ENCODE data around the gene LRRN4CL. TPM values are rescaled to one million over a fixed set of nuclear protein-coding genes. Genes with fewer than 3 reads are reported as not detected.

The LRRN4CL gene
- total and polyA plus RNA-seq, 2 donors: 0.75 to 0.80 TPM

- WGBS: under 1% methylated on average over 59 of the region's 59 CpGs
- Histone ChIP-seq H3K27me3 (ENCODE audit: control insufficient read depth in 2 of 2, insufficient read depth in 1 of 2, low read length in 1 of 2) (no peaks in the 10 kb centered on the region), H3K27ac (ENCODE audit: low read depth in 1 of 2, low read length in 1 of 2) (peak within 1 kb of the TSS; percentile 94), H3K4me1 (ENCODE audit: control insufficient read depth in 2 of 2, insufficient read depth in 2 of 2, low read length in 2 of 2) (peaks cover 14 to 35% of the 10 kb centered on the region in 2 donors), H3K36me3 (ENCODE audit: control insufficient read depth in 2 of 2, insufficient read depth in 2 of 2, low read length in 1 of 2) (peaks cover 14 to 43% of the 10 kb centered on the region in 2 donors), H3K9me3 (ENCODE audit: control insufficient read depth in 2 of 2, insufficient read depth in 1 of 2, low read length in 1 of 2) (peaks cover 0 to 6% of the 10 kb centered on the region in 2 donors), H3K4me3 (ENCODE audit: low read length in 2 of 2) (peak within 1 kb of the TSS; percentile 77 to 97)
- peak in 8 of 9 donors; percentile 43 to 89 (median 70) for DNase-seq (ENCODE audit: low read depth in 6 of 9, low spot score in 9 of 9)
Measured at GRCh38 chr11:62671608-62672389, 17.5 kb downstream of the LRRN4CL start, which contains the start of the genes LBHD1 and UQCC3. Gene LBHD1 (minus strand): TSS chr11:62672267. CDS start chr11:62670031, 2,236 bp downstream. Gene UQCC3 (plus strand): TSS chr11:62671673. CDS start chr11:62671746, 73 bp downstream.

- H3K4me3 ChIP-seq (ENCODE audit: low read length in 2 of 2): peak overlapping the region; percentile 77 to 97
- no peaks in the 10 kb centered on the region for H3K27me3 ChIP-seq (ENCODE audit: control insufficient read depth in 2 of 2, insufficient read depth in 1 of 2, low read length in 1 of 2)
- peak overlapping the region; percentile 94 for H3K27ac ChIP-seq (ENCODE audit: low read depth in 1 of 2, low read length in 1 of 2)
- peaks cover 0 to 11% of the 10 kb centered on the region in 2 donors for H3K9me3 ChIP-seq (ENCODE audit: control insufficient read depth in 2 of 2, insufficient read depth in 1 of 2, low read length in 1 of 2)
- peak in 3 of 9 donors; percentile 30 to 77 (median 38) for DNase-seq (ENCODE audit: low read depth in 6 of 9, low spot score in 9 of 9)
- WGBS: under 1% methylated on average over 17 of the region's 17 CpGs
- H3K36me3 ChIP-seq (ENCODE audit: control insufficient read depth in 2 of 2, insufficient read depth in 2 of 2, low read length in 1 of 2): peaks cover 14 to 43% of the 10 kb centered on the region in 2 donors
- peaks cover 20 to 41% of the 10 kb centered on the region in 2 donors for H3K4me1 ChIP-seq (ENCODE audit: control insufficient read depth in 2 of 2, insufficient read depth in 2 of 2, low read length in 2 of 2)
Measured at GRCh38 chr11:62671236-62671607, 18.1 kb downstream of the LRRN4CL start.

GRCh38 chr11:62669420-62670161 lies 19.7 kb downstream of the LRRN4CL start:
- WGBS: 96% methylated on average over 4 of the region's 4 CpGs

GRCh38 chr11:62667460-62667859 lies 21.9 kb downstream of the LRRN4CL start:
- peaks cover 24 to 43% of the 10 kb centered on the region in 2 donors for H3K4me1 ChIP-seq (ENCODE audit: control insufficient read depth in 2 of 2, insufficient read depth in 2 of 2, low read length in 2 of 2)
- peaks cover 0 to 15% of the 10 kb centered on the region in 2 donors for H3K9me3 ChIP-seq (ENCODE audit: control insufficient read depth in 2 of 2, insufficient read depth in 1 of 2, low read length in 1 of 2)
- DNase-seq (ENCODE audit: low read depth in 6 of 9, low spot score in 9 of 9): no peak
- peak overlapping the region in 1 of 2 donors; percentile 43 for H3K27ac ChIP-seq (ENCODE audit: low read depth in 1 of 2, low read length in 1 of 2)
- no peaks in the 10 kb centered on the region for H3K27me3 ChIP-seq (ENCODE audit: control insufficient read depth in 2 of 2, insufficient read depth in 1 of 2, low read length in 1 of 2)
- 96% methylated on average over 2 of the region's 2 CpGs for WGBS
- H3K4me3 ChIP-seq (ENCODE audit: low read length in 2 of 2): no peak overlapping the region
- H3K36me3 ChIP-seq (ENCODE audit: control insufficient read depth in 2 of 2, insufficient read depth in 2 of 2, low read length in 1 of 2): peaks cover 22 to 26% of the 10 kb centered on the region in 2 donors

More at GRCh38 chr11:62669420-62670161, 19.7 kb downstream of the LRRN4CL start:
- Histone ChIP-seq H3K27ac (ENCODE audit: low read depth in 1 of 2, low read length in 1 of 2) (no peak overlapping the region), H3K27me3 (ENCODE audit: control insufficient read depth in 2 of 2, insufficient read depth in 1 of 2, low read length in 1 of 2) (no peaks in the 10 kb centered on the region), H3K4me3 (ENCODE audit: low read length in 2 of 2) (no peak overlapping the region), H3K4me1 (ENCODE audit: control insufficient read depth in 2 of 2, insufficient read depth in 2 of 2, low read length in 2 of 2) (peaks cover 25 to 47% of the 10 kb centered on the region in 2 donors), H3K36me3 (ENCODE audit: control insufficient read depth in 2 of 2, insufficient read depth in 2 of 2, low read length in 1 of 2) (peaks cover 14 to 32% of the 10 kb centered on the region in 2 donors), H3K9me3 (ENCODE audit: control insufficient read depth in 2 of 2, insufficient read depth in 1 of 2, low read length in 1 of 2) (peaks cover 0 to 15% of the 10 kb centered on the region in 2 donors)
- no peak for DNase-seq (ENCODE audit: low read depth in 6 of 9, low spot score in 9 of 9)

DNA sequence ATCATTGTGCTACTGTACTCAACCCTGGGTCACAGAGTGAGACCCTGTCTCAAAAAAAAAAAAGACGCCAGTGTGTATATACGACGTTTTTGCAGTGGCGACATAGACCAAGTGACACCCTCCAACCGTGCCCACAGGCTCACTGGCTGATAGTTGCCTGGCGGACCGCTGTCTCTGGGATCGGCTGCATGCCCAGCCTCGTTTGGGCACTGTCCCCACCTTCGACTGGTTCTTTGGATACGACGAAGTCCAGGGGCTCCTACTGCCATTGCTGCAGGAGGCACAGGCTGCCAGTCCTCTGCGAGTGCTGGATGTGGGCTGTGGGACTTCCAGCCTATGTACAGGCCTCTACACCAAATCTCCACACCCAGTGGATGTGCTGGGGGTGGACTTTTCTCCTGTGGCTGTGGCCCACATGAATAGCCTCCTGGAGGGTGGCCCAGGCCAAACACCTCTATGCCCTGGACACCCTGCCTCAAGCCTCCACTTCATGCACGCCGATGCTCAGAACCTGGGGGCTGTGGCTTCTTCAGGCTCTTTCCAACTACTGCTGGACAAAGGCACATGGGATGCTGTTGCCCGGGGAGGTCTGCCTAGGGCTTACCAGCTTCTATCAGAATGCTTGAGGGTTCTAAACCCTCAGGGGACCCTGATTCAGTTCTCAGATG lies 22.9 kb downstream of the LRRN4CL start:
- Histone ChIP-seq H3K36me3 (ENCODE audit: control insufficient read depth in 2 of 2, insufficient read depth in 2 of 2, low read length in 1 of 2) (peaks cover 26 to 33% of the 10 kb centered on the region in 2 donors), H3K27me3 (ENCODE audit: control insufficient read depth in 2 of 2, insufficient read depth in 1 of 2, low read length in 1 of 2) (no peaks in the 10 kb centered on the region), H3K9me3 (ENCODE audit: control insufficient read depth in 2 of 2, insufficient read depth in 1 of 2, low read length in 1 of 2) (peaks cover 0 to 10% of the 10 kb centered on the region in 2 donors), H3K4me1 (ENCODE audit: control insufficient read depth in 2 of 2, insufficient read depth in 2 of 2, low read length in 2 of 2) (peaks cover 21 to 38% of the 10 kb centered on the region in 2 donors), H3K4me3 (ENCODE audit: low read length in 2 of 2) (peak overlapping the region; percentile 71 to 90), H3K27ac (ENCODE audit: low read depth in 1 of 2, low read length in 1 of 2) (peak overlapping the region; percentile 82 to 97)
- no peak for DNase-seq (ENCODE audit: low read depth in 6 of 9, low spot score in 9 of 9)
- 84% methylated on average over 16 of the region's 16 CpGs for WGBS

DNA sequence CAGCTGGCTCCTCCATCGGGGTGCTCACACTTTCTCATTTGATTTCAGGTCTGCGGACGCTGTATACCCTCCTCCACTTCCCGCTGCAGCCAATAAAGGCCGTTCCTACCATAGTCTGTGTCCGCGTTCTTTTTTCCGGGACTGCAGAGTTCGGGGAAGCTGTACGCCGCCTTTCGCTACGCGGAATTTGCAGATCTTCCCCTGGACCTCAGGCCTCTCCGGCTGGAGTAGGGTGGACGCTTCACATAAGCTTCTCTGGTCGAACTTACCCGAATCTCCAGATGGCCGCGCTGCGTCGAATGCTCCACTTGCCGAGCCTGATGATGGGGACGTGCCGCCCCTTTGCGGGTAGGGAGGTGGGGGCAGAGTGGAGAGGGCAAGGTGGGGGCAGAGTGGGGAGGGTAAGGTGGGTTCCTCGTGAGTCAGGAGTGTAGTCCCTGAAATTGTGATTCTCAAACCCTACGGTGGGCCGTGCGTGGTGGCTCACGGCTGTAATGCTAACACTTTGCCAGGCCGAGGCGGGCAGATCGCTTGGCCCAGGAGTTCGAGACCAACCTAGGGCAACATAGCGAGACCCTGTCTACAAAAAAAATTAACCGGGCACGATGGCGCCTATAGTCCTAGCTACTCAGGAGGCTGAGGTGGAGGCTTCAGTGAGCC lies 23.6 kb downstream of the LRRN4CL start:
- H3K27me3 ChIP-seq (ENCODE audit: control insufficient read depth in 2 of 2, insufficient read depth in 1 of 2, low read length in 1 of 2): no peaks in the 10 kb centered on the region
- peaks cover 26 to 33% of the 10 kb centered on the region in 2 donors for H3K36me3 ChIP-seq (ENCODE audit: control insufficient read depth in 2 of 2, insufficient read depth in 2 of 2, low read length in 1 of 2)
- peak overlapping the region; percentile 82 to 97 for H3K27ac ChIP-seq (ENCODE audit: low read depth in 1 of 2, low read length in 1 of 2)
- peaks cover 0 to 10% of the 10 kb centered on the region in 2 donors for H3K9me3 ChIP-seq (ENCODE audit: control insufficient read depth in 2 of 2, insufficient read depth in 1 of 2, low read length in 1 of 2)
- H3K4me3 ChIP-seq (ENCODE audit: low read length in 2 of 2): peak overlapping the region; percentile 71 to 90
- peaks cover 19 to 31% of the 10 kb centered on the region in 2 donors for H3K4me1 ChIP-seq (ENCODE audit: control insufficient read depth in 2 of 2, insufficient read depth in 2 of 2, low read length in 2 of 2)
- 9% methylated on average over 39 of the region's 39 CpGs for WGBS
- peak in 4 of 9 donors; percentile 46 to 73 (median 52) for DNase-seq (ENCODE audit: low read depth in 6 of 9, low spot score in 9 of 9)

- Histone ChIP-seq H3K27ac (ENCODE audit: low read depth in 1 of 2, low read length in 1 of 2) (peak within 1 kb of the TSS; percentile 94 to 97), H3K4me3 (ENCODE audit: low read length in 2 of 2) (peak within 1 kb of the TSS; percentile 71 to 90), H3K27me3 (ENCODE audit: control insufficient read depth in 2 of 2, insufficient read depth in 1 of 2, low read length in 1 of 2) (no peaks in the 10 kb centered on the region), H3K4me1 (ENCODE audit: control insufficient read depth in 2 of 2, insufficient read depth in 2 of 2, low read length in 2 of 2) (peaks cover 18 to 27% of the 10 kb centered on the region in 2 donors), H3K36me3 (ENCODE audit: control insufficient read depth in 2 of 2, insufficient read depth in 2 of 2, low read length in 1 of 2) (peaks cover 26 to 33% of the 10 kb centered on the region in 2 donors), H3K9me3 (ENCODE audit: control insufficient read depth in 2 of 2, insufficient read depth in 1 of 2, low read length in 1 of 2) (peaks cover 0 to 10% of the 10 kb centered on the region in 2 donors)
- under 1% methylated on average over 47 of the region's 47 CpGs for WGBS
- peak; percentile 87 to 97 (median 92) for DNase-seq (ENCODE audit: low read depth in 6 of 9, low spot score in 9 of 9)
Measured at GRCh38 chr11:62665075-62665598, 24.2 kb downstream of the LRRN4CL start, which contains the start of the genes C11orf98 and CSKMT. Gene C11orf98 (minus strand): TSS chr11:62665210. CDS start chr11:62665169, 41 bp downstream. Gene CSKMT (plus strand): TSS chr11:62665312. CDS start chr11:62665880, 568 bp downstream.
